HG03575 (cell line): ENCODE data around the gene CHMP2B.
"Not testable (repeated sequence)": the region's sequence is repeated elsewhere in the genome, so short reads cannot be mapped to it uniquely, and the experiment has no call there.

Experiments
- ATAC-seq: cut with Tn5 transposase; IDR thresholded peaks from one replicate; pipeline ENCODE4 v1.9.1; 2021; ENCODE audit not compliant: unreplicated experiment, insufficient number of reproducible peaks, low FRiP score; ENCODE audit errors: extremely low read depth

The CHMP2B gene

GRCh38 chr3:87287011-87287410 is 59.9 kb downstream of the CHMP2B start:
- peak; percentile 47 for ATAC-seq

- ATAC-seq: no peak
These were observed 61.3 kb downstream of the CHMP2B start for GRCh38 chr3:87288446-87288845.

- peak; percentile 63 for ATAC-seq
These were observed 71.1 kb downstream of the CHMP2B start for GRCh38 chr3:87298111-87298718.

- not testable (repeated sequence) for ATAC-seq
These were observed 77.9 kb downstream of the CHMP2B start for GRCh38 chr3:87305031-87305430.
